ENCODE data around the gene SUZ12. TPM values are rescaled to one million over a fixed set of nuclear protein-coding genes. Genes with fewer than 3 reads are reported as not detected.
"Not testable (repeated sequence)": the region's sequence is repeated elsewhere in the genome, so short reads cannot be mapped to it uniquely, and the experiment has no call there.

SUZ12 gene
- total and polyA plus RNA-seq, 8 donors, result 26.0 to 49.0 (median 42.3) TPM

DNA sequence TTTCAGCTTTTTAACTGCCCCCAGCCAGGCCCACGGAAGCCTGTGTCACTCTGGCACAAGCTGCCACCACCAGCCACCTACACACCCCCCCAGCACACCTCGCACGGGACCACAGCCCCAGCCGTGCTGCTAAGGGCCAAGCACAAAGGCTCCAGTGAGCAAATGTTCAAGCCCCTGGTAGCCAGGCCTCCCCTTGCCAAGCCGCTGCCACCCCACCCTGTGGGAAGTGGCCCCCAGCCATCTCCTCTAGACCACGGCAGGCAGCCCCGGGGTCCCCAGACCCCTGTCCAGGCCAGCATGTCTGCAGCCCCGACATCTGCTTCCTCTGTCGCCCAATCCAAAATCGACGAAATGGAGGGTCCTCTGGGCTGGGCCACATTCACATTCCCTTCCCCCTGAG lies 105.5 kb downstream of the SUZ12 start:
- H3K27ac ChIP-seq; H3K4me1 ChIP-seq; ATAC-seq; intact Hi-C loops (cut with DNase I); H3K4me3 ChIP-seq; DNase-seq; H3K27me3 ChIP-seq; H3K9me3 ChIP-seq: not testable (repeated sequence)
- peaks cover 0 to 37% of the 10 kb centered on the region in 2 donors for H3K36me3 ChIP-seq

DNA sequence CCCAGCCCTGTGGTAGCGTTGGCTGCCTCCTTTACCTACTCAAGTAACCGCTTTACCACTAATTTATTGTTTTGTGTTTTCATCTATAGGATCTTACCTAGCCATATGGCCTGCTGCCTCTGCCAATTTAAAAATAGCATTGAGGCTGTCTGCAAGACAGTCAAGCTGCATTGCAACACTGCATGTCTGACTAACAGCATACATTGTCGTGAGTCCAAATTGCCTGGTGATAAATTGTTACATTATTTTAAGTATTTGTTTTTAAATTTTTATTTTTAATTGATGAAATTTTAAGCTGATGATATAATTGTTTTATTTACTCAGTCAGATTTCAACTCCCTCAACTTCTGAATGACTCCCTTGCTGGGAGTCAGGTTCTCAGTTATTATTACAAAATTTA lies 108.8 kb downstream of the SUZ12 start:
- peaks cover 0 to 31% of the 10 kb centered on the region in 2 donors for H3K36me3 ChIP-seq
- H3K4me1 ChIP-seq; H3K4me3 ChIP-seq; intact Hi-C loops (cut with DNase I); H3K27ac ChIP-seq; DNase-seq; H3K9me3 ChIP-seq; H3K27me3 ChIP-seq; ATAC-seq: not testable (repeated sequence)

- H3K4me1 ChIP-seq; H3K27ac ChIP-seq; ATAC-seq; H3K4me3 ChIP-seq; H3K9me3 ChIP-seq; H3K27me3 ChIP-seq; DNase-seq; intact Hi-C loops (cut with DNase I): not testable (repeated sequence)
- H3K36me3 ChIP-seq, result peaks cover 0 to 25% of the 10 kb centered on the region in 2 donors
Measured at GRCh38 chr17:32047663-32048062, 110.9 kb downstream of the SUZ12 start.

Other genes with a start within 250 kb of the SUZ12 start
- gene COPRS, start 77.8 kb upstream of the SUZ12 start, total RNA-seq, result 10 to 100 TPM; 32.8 to 35.4 TPM
- 10 to 100 TPM; 33.0 to 44.0 (median 35.7) TPM for gene COPRS, start 77.8 kb upstream of the SUZ12 start, polyA plus RNA-seq (ENCODE audit: insufficient read length in 6 of 6)
- gene UTP6, start 35.3 kb upstream of the SUZ12 start, total RNA-seq, result 10 to 100 TPM; 45.3 to 61.7 TPM
- gene UTP6, start 35.3 kb upstream of the SUZ12 start, polyA plus RNA-seq (ENCODE audit: insufficient read length in 6 of 6), result 10 to 100 TPM; 74.2 to 96.5 (median 85.9) TPM
- gene LRRC37B, start 70.4 kb downstream of the SUZ12 start, total RNA-seq, result 10 to 100 TPM; 11.4 to 17.7 TPM
- 10 to 100 TPM; 25.9 to 44.6 (median 36.7) TPM for gene LRRC37B, start 70.4 kb downstream of the SUZ12 start, polyA plus RNA-seq (ENCODE audit: insufficient read length in 6 of 6)
- 10 to 100 TPM; 37.9 to 40.8 TPM for gene RHOT1, start 205.5 kb downstream of the SUZ12 start, total RNA-seq
- gene RHOT1, start 205.5 kb downstream of the SUZ12 start, polyA plus RNA-seq (ENCODE audit: insufficient read length in 6 of 6), result 10 to 100 TPM; 56.9 to 65.6 (median 61.4) TPM